Right atrium auricular region (tissue), 2 donors: ENCODE data around the gene SRSF9. TPM values are rescaled to one million over a fixed set of nuclear protein-coding genes. Genes with fewer than 3 reads are reported as not detected.

Experiments used
- DNase-seq: peaks from one replicate; pipeline ENCODE4 v3.0.0-alpha.2; 2019; ENCODE audit warnings: low spot score
- H3K27ac ChIP-seq, 2 donors: fragments of 200-600 bp; sonication (generic); 1 replicate in 1 of 2; 2 replicates in 1 of 2; pipeline ENCODE4 v1.5.1; 2016 to 2019
- H3K27me3 ChIP-seq, 2 donors: fragments of 200-600 bp; sonication (generic); one replicate each; pipeline versions ENCODE4 v1.5.1 to v1.6.0; 2017 to 2019
- H3K36me3 ChIP-seq: fragments of 200-600 bp; sonication (generic); one replicate; pipeline ENCODE4 v1.5.1; 2016
- H3K4me1 ChIP-seq, 2 donors: fragments of 200-600 bp; sonication (generic); one replicate each; pipeline versions ENCODE4 v1.5.1 to v1.6.0; 2017 to 2019
- H3K4me3 ChIP-seq, 2 donors: fragments of 200-600 bp; sonication (generic); 1 replicate in 1 of 2; 2 replicates in 1 of 2; pipeline ENCODE4 v1.5.1; 2017 to 2019; ENCODE audit warnings: mild to moderate bottlenecking in 1 of 2, moderate library complexity in 1 of 2
- H3K9me3 ChIP-seq, 2 donors: fragments of 200-600 bp; sonication (generic); one replicate each; pipeline ENCODE4 v1.5.1; 2019
- total RNA-seq, 2 donors: library from RNA; depleted of rRNA; stranded (reverse); fragments of >200 nt; gene quantifications; one replicate each; pipeline ENCODE4 v1.1.0, GENCODE V29; 2016
- TF ChIP-seq, protein P1 (sequence below), 2 donors: fragments of 200-600 bp; sonication (generic); IDR thresholded peaks; one replicate each; pipeline ENCODE4 v1.5.1; 2019; ENCODE audit warnings: antibody characterized with exemption in 2 of 2

SRSF9 gene
- total RNA-seq, 2 donors from 2014 or later = 18.7 to 31.4 TPM

DNA sequence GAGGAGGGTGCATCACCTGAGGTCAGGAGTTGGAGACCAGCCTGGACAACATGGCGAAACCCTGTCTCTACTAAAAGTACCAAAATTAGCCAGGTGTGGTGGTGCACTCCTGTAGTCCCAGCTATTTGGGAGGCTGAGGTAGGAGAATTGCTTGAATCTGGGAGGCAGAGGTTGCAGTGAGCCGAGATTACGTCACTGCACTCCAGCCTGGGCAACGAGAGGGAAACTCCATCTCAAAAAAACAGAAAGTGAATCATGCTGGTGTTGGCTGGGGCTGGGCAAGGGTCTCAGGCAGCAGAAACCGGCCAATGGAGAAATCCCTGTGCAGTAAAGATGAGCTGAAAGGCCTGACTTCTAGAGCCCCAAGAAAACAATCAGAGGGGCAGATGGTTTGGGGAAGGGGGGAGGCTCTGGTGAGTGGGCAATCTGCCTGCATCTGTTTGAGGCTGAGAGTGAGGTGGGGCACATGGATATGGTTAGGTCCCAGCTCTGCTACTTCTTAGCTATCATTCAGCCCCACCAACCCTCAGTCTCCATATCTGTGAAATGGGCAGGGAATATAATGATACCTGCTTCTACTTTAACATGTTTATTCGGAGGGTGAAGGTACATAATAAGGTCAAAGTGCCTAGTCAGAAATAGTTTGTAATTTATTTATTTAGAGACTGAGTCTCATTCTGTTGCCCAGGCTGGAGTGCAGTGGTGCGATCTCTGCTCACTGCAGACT, 52.9 kb downstream of the SRSF9 start:
- H3K36me3 ChIP-seq = no peaks in the 10 kb centered on the region
- TF ChIP-seq, protein P1, sequence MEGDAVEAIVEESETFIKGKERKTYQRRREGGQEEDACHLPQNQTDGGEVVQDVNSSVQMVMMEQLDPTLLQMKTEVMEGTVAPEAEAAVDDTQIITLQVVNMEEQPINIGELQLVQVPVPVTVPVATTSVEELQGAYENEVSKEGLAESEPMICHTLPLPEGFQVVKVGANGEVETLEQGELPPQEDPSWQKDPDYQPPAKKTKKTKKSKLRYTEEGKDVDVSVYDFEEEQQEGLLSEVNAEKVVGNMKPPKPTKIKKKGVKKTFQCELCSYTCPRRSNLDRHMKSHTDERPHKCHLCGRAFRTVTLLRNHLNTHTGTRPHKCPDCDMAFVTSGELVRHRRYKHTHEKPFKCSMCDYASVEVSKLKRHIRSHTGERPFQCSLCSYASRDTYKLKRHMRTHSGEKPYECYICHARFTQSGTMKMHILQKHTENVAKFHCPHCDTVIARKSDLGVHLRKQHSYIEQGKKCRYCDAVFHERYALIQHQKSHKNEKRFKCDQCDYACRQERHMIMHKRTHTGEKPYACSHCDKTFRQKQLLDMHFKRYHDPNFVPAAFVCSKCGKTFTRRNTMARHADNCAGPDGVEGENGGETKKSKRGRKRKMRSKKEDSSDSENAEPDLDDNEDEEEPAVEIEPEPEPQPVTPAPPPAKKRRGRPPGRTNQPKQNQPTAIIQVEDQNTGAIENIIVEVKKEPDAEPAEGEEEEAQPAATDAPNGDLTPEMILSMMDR (IDR thresholded peaks at IDR 0.05) = no peak
- H3K9me3 ChIP-seq = no peaks in the 10 kb centered on the region
- no peak overlapping the region for H3K4me3 ChIP-seq
- no peak overlapping the region for H3K27ac ChIP-seq
- DNase-seq = no peak
- no peaks in the 10 kb centered on the region for H3K4me1 ChIP-seq
- H3K27me3 ChIP-seq = no peaks in the 10 kb centered on the region

DNA sequence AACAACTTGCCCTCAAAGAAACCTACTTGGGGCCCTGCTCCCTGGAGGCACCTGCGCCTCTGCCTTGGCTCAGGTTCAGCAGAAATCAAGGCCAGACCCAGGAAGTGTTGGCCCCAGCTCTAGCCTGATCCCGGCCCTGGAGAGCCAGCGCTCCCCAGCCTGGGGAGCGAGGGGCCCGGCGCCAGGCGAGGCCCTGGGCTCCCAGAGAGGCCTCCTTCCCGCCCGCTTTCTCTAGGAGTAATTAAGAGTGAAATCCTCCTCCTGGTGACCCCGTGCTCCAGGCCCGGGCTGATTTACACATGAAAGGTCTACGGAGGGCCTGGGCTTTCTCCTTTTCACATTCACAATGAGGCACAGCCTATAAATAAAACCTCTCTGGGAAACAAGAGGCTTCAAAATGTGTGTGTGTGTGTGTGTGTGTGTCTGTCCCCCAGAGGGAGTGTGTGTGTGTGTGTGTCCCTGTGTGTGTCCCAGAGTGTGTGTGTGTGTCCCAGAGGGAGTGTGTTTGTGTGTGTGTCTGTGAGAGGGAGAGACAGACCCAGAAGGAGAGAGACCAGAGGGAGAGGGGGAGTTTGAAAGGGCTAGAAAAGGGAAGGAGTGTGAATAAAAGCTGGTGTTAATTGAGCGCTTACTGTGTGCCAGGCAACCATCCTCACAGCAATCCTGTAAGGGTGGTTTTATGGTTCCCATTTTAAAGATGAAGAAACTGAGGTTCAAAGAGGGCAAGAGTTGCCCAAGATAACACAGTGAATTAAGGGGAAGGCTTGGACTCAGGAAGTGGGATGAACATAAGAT, 55.5 kb downstream of the SRSF9 start:
- Histone ChIP-seq H3K36me3 (no peaks in the 10 kb centered on the region), H3K4me1 (no peaks in the 10 kb centered on the region), H3K27ac (peak overlapping the region; percentile 35 to 82), H3K9me3 (no peaks in the 10 kb centered on the region), H3K27me3 (no peaks in the 10 kb centered on the region), H3K4me3 (no peak overlapping the region)
- no peak for DNase-seq
- TF ChIP-seq, protein P1 (IDR thresholded peaks at IDR 0.05) = no peak

DNA sequence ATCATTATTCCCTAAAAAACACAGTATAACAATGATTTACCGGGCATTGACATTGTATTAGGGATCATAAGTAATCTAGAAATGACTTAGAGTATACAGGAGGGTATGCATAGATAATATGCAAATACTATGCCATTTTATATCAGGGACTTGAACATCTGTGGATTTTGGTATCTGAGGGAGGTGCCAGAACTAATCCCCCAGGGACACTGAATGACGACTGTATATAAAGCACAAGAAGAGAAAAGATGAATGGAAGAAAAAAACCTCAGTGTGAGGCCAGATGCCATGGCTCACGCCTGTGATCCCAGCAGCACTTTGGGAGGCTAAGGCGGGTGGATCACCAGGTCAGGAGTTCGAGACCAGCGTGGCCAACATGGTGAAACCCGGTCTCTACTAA, 57.1 kb downstream of the SRSF9 start:
- Histone ChIP-seq H3K36me3 (no peaks in the 10 kb centered on the region), H3K9me3 (no peaks in the 10 kb centered on the region), H3K27me3 (no peaks in the 10 kb centered on the region), H3K4me1 (no peaks in the 10 kb centered on the region), H3K27ac (no peak overlapping the region), H3K4me3 (no peak overlapping the region)
- TF ChIP-seq, protein P1 (IDR thresholded peaks at IDR 0.05) = no peak
- no peak for DNase-seq

Other genes with a start within 250 kb of the SRSF9 start
- gene PXN, start 204.0 kb downstream of the SRSF9 start, total RNA-seq = 10 to 100 TPM; 34.7 to 76.7 TPM
- gene RNU4-2, start 177.8 kb downstream of the SRSF9 start, total RNA-seq = not detected
- gene RNU4-1, start 176.5 kb downstream of the SRSF9 start, total RNA-seq = not detected
- gene SIRT4, start 167.4 kb downstream of the SRSF9 start, total RNA-seq = 1 to 10 TPM; 3.1 to 5.6 TPM
- gene PLA2G1B, start 142.0 kb downstream of the SRSF9 start, total RNA-seq = not detected
- 1 to 10 TPM in 1 of 2 donors, under 1 TPM in 1; 0.93 to 2.9 TPM for gene MSI1, start 100.6 kb downstream of the SRSF9 start, total RNA-seq
- gene COX6A1, start 31.6 kb downstream of the SRSF9 start, total RNA-seq = 100 to 1,000 TPM; 190 to 291 TPM
- gene TRIAP1, start 23.4 kb downstream of the SRSF9 start, total RNA-seq = 1 to 10 TPM; 8.9 to 9.2 TPM
- gene GATC, start 23.3 kb downstream of the SRSF9 start, total RNA-seq = 10 to 100 TPM; 11.6 to 13.6 TPM
- gene DYNLL1, start 26.4 kb upstream of the SRSF9 start, total RNA-seq = 100 to 1,000 TPM; 168 to 178 TPM
- gene COQ5, start 59.4 kb upstream of the SRSF9 start, total RNA-seq = 10 to 100 TPM; 21.9 to 34.3 TPM
- 100 to 1,000 TPM; 166 to 168 TPM for gene RNF10, start 64.6 kb upstream of the SRSF9 start, total RNA-seq
- 10 to 100 TPM; 21.8 to 33.9 TPM for gene POP5, start 111.7 kb upstream of the SRSF9 start, total RNA-seq
- 1 to 10 TPM in 1 of 2 donors, under 1 TPM in 1; 0.71 to 2.0 TPM for gene CABP1, start 170.9 kb upstream of the SRSF9 start, total RNA-seq
- 100 to 1,000 TPM in 1 of 2 donors, 10 to 100 TPM in 1; 89.7 to 179 TPM for gene MLEC, start 217.4 kb upstream of the SRSF9 start, total RNA-seq
- 10 to 100 TPM in 1 of 2 donors, 1 to 10 TPM in 1; 8.9 to 13.1 TPM for gene UNC119B, start 240.7 kb upstream of the SRSF9 start, total RNA-seq